ENCODE measurements around the gene NCLN.

GRCh38 chr19:3211191-3211590 is 25.5 kb downstream of the NCLN start:
- TF ChIP-seq SNRNP70 (optimal IDR thresholded peaks at IDR 0.05; ENCODE audit: low read depth, low read length) (no peak), CHCHD3 (CRISPR knock-in tag; IDR thresholded peaks at IDR 0.05) (no peak), MXI1 (IDR thresholded peaks at IDR 0.05; ENCODE audit: low read depth, low read length) (no peak), ZNF436 (CRISPR knock-in tag; IDR thresholded peaks at IDR 0.05) (no peak), ARID3B (CRISPR knock-in tag; IDR thresholded peaks at IDR 0.05; ENCODE audit: borderline replicate concordance) (no peak), ZNF316 (IDR thresholded peaks at IDR 0.05) (no peak), HNRNPLL (IDR thresholded peaks at IDR 0.05; ENCODE audit: low read depth, low read length, poor library complexity, severe bottlenecking) (no peak)
- TF ChIP-seq, protein P1, sequence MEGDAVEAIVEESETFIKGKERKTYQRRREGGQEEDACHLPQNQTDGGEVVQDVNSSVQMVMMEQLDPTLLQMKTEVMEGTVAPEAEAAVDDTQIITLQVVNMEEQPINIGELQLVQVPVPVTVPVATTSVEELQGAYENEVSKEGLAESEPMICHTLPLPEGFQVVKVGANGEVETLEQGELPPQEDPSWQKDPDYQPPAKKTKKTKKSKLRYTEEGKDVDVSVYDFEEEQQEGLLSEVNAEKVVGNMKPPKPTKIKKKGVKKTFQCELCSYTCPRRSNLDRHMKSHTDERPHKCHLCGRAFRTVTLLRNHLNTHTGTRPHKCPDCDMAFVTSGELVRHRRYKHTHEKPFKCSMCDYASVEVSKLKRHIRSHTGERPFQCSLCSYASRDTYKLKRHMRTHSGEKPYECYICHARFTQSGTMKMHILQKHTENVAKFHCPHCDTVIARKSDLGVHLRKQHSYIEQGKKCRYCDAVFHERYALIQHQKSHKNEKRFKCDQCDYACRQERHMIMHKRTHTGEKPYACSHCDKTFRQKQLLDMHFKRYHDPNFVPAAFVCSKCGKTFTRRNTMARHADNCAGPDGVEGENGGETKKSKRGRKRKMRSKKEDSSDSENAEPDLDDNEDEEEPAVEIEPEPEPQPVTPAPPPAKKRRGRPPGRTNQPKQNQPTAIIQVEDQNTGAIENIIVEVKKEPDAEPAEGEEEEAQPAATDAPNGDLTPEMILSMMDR (IDR thresholded peaks at IDR 0.05 in 2 of 3, conservative IDR thresholded peaks at IDR 0.05 in 1 of 3; ENCODE audit: insufficient read depth in 2 of 3, low read depth in 1 of 3, low read length in 3 of 3): no peak
- TF ChIP-seq, protein P2, sequence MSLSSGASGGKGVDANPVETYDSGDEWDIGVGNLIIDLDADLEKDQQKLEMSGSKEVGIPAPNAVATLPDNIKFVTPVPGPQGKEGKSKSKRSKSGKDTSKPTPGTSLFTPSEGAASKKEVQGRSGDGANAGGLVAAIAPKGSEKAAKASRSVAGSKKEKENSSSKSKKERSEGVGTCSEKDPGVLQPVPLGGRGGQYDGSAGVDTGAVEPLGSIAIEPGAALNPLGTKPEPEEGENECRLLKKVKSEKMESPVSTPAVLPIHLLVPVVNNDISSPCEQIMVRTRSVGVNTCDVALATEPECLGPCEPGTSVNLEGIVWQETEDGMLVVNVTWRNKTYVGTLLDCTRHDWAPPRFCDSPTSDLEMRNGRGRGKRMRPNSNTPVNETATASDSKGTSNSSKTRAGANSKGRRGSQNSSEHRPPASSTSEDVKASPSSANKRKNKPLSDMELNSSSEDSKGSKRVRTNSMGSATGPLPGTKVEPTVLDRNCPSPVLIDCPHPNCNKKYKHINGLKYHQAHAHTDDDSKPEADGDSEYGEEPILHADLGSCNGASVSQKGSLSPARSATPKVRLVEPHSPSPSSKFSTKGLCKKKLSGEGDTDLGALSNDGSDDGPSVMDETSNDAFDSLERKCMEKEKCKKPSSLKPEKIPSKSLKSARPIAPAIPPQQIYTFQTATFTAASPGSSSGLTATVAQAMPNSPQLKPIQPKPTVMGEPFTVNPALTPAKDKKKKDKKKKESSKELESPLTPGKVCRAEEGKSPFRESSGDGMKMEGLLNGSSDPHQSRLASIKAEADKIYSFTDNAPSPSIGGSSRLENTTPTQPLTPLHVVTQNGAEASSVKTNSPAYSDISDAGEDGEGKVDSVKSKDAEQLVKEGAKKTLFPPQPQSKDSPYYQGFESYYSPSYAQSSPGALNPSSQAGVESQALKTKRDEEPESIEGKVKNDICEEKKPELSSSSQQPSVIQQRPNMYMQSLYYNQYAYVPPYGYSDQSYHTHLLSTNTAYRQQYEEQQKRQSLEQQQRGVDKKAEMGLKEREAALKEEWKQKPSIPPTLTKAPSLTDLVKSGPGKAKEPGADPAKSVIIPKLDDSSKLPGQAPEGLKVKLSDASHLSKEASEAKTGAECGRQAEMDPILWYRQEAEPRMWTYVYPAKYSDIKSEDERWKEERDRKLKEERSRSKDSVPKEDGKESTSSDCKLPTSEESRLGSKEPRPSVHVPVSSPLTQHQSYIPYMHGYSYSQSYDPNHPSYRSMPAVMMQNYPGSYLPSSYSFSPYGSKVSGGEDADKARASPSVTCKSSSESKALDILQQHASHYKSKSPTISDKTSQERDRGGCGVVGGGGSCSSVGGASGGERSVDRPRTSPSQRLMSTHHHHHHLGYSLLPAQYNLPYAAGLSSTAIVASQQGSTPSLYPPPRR (CRISPR knock-in tag; IDR thresholded peaks at IDR 0.05; ENCODE audit: borderline replicate concordance): no peak
